Measurements from ENCODE around the gene MEIS1.

DNA sequence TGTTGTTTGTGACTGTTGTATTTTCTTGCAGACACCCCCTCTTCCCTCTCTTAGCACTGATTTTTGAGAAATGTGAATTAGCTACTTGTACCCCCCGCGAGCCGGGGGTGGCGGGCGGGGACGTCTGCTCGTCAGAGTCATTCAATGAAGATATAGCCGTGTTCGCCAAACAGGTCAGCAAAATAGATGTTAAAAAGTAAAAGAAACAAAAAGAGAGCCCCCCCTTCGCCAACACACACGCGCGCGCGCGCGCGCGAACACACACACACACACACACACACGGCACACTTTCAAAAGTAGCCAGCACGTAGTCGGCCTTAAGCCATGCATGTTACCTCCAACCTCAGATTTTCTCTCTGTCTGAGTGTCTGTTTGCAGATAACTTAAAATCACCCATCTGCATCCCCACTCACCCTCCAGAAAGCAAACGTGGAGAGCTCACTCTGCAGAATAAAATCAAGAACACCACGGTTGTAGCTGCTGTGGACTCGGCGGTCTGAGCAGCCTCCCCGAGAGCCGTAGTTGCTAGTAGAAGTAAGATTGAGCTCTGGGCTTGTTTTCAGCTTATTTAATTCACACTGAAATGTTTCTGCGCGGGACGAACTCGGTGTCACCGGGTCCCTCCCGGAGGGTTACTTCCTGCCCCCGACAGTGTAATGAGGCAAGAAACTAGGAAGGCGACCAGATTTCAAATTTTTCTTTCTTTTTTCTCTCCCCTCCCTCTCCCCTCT, 5.1 kb downstream of the MEIS1 start:
- TF ChIP-seq EP300 (IDR thresholded peaks at IDR 0.05) (no peak), CTCF (IDR thresholded peaks at IDR 0.05) (no peak), POLR2A (IDR thresholded peaks at IDR 0.05) (no peak)

Data from gastroesophageal sphincter (tissue), 3 donors.